Measurements from ENCODE around the gene LPXN.

GRCh38 chr11:58487170-58487569, 88.5 kb downstream of the LPXN start:
- no peak for TF ChIP-seq RCOR1 (IDR thresholded peaks at IDR 0.05; ENCODE audit: low read depth, low read length)
- TF ChIP-seq, protein P1, sequence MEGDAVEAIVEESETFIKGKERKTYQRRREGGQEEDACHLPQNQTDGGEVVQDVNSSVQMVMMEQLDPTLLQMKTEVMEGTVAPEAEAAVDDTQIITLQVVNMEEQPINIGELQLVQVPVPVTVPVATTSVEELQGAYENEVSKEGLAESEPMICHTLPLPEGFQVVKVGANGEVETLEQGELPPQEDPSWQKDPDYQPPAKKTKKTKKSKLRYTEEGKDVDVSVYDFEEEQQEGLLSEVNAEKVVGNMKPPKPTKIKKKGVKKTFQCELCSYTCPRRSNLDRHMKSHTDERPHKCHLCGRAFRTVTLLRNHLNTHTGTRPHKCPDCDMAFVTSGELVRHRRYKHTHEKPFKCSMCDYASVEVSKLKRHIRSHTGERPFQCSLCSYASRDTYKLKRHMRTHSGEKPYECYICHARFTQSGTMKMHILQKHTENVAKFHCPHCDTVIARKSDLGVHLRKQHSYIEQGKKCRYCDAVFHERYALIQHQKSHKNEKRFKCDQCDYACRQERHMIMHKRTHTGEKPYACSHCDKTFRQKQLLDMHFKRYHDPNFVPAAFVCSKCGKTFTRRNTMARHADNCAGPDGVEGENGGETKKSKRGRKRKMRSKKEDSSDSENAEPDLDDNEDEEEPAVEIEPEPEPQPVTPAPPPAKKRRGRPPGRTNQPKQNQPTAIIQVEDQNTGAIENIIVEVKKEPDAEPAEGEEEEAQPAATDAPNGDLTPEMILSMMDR (IDR thresholded peaks at IDR 0.05): no peak
- TF ChIP-seq ESRRA (IDR thresholded peaks at IDR 0.05; ENCODE audit: borderline replicate concordance, low read length): no peak

Measured in A549 (cell line).